Kidney capillary endothelial cell (primary cell): Measurements from ENCODE around the gene TMEM109.
A peak's percentile ranks its signal among the peaks of the same experiment; 100 is the strongest.

Experiments
- DNase-seq: peaks from one replicate; pipeline ENCODE4 v3.0.0-alpha.2; 2018; ENCODE audit warnings: low spot score

TMEM109 gene

DNA sequence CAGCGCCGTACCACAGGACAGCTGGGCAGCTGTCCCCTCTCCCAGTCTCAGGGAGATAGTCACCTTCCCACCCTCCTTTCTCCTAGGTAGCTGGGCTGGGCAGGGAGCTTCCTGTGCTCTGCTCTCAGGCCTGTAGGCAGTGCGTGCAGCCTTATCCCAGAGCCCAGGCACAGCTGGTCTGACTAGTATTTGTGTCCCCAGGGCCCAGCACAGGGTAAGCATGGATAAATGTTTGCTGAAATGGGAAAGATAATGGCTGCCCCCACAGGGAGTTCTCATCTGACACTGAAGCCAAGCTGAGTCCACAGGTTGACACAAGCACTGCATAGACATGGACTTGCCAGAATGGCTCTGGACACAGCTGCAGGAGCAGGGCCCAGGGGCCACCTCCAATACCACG, 28.3 kb downstream of the TMEM109 start:
- no peak for DNase-seq

DNA sequence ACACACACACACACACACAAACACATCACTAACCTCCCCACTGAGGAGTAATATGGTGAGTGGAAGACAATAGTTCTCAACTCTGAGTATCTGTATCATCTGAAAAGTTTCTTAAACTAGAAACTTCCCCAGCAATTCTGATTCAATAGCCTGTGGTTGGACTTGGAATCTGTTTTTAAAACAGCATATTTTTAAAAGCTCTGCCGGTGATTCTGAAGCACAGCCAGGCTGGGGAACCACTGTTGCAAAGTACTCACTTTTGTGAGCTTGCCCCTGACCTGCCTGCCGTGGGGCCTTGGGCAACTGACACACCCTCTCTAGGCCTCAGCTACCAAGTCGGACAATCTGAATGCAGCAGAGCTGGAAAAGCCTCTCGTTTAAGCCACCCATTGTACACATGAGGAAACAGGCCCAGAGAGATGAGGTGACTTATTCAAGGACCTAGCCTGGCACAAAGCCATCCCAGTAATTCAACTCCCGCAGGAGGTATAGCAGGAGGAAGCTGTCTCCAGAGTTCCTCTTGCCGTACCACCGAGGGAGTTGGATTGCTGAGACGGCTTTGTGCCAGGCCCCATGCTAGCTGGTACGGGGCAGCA, 29.1 kb downstream of the TMEM109 start:
- no peak for DNase-seq

DNA sequence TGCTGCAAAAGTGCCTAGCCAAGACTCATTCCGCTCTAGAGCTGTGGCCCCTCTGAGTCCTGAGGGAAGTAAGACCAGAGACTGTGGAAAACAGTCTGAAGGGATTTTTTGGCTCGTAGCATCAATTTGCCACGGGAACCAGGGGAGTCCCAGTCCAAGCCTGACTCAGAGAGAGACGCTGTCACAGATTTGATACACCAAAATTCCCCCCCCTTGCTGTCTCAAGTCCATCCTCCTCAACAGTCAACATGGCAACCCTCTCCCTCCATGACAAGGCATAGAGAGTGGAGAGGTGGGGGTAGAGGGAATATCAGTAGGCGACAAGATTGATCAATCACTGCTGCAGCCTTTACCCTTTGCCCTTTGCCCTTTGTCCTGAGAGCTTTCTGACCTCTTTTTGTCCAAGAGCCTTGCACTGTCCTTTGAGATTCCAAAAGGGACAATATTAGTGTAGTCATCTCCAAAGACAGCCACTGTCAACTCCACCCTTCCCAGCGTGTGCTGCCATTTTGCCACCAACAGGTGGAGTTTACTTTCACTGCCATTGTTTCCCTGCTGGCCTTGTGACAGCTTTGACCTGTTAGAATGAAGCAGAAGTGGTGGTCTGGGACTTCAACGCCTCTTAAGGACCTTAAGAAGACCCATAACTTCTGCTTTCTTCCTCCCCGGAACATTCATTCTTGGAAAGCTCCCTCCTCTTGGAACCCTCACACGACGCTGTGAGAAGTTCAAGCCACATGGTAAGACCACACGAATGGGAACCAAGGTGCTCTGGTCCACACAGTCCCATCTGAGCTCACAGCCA, 30.7 kb downstream of the TMEM109 start:
- DNase-seq = no peak

DNA sequence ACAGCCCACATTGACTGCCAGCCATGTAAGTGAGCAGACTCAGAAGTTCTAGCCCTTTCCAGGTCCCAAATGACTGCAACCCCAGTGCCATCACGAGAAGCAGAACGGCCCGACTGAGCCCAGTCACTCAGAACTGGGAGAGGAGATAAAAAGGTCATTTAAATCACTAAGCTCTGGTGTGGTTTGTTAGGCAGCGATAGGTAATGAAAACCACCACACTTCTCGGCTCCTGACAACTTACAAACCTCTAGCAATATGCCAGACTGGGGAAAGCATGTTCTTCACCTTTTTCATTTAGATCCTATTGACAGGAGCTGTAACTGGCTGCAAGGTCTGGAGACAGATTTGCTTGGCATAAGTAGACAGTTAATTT, 31.3 kb downstream of the TMEM109 start:
- no peak for DNase-seq

DNA sequence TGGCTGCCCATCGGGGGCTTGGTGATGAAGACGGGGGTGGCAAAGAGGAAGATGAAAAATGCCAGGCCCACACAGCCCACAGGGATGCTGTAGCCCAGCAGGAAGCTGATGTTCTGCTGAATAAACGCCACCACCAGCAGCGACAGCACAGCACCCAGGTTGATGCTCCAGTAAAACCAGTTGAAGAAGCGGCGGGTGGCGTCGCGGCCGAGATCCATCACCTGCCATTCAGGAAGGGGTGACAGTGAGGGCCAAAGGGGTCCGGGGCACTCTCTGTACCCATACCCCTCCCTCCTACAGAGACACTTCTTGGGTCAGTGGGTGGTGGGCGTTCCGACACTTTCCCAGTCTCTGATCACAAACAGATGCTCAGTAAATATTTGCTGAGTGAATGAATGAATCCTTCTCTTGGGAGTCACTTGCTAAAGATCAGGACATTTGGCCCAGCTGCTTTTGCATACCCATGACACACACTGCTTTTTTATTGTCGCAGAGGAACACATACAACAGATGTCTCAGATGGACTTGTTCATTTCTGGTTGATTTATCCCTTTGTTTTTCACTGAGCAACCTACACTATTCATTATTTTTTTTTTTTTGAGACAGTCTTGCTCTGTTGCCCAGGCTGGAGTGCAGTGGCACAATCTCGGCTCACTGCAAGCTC, 32.8 kb downstream of the TMEM109 start:
- DNase-seq = no peak

DNA sequence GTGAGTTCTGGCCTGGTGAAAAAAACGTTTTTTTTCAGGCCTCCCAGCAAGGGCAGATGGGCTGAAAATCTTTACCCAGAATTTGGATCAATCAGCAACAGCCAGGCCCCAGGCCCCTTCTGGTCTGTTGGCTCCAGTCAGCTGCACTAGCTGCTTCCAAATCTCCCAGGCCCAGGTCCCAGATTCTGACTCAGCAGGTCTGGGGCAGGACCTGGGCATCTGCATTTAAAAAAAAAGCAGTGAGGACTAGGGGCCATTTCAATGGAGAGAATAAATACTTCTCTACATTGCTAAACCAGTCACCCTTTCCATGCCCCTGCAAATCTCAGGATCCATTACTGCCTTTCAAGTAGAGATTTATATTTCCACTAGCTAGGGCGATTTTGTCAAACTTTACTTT, 33.7 kb downstream of the TMEM109 start:
- no peak for DNase-seq

DNA sequence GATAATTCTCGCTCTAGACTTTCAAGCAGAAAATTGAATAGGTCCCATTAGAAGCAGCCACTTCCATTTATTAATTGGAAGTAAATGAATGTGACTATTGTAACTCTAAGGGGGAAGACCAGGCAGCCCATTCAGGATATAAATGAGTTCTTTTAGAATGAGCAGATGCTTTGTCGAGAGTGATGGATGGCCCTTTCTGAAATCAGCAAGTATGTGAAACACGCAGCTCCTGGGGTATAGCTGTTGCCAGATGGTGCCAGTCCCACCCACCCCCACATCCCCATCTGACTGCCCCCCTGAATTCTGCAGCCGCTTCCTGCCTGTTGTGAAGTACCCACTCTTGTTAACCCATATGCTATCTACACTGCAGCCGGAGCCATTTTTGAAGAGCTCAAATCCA, 34.3 kb downstream of the TMEM109 start:
- DNase-seq = no peak

DNA sequence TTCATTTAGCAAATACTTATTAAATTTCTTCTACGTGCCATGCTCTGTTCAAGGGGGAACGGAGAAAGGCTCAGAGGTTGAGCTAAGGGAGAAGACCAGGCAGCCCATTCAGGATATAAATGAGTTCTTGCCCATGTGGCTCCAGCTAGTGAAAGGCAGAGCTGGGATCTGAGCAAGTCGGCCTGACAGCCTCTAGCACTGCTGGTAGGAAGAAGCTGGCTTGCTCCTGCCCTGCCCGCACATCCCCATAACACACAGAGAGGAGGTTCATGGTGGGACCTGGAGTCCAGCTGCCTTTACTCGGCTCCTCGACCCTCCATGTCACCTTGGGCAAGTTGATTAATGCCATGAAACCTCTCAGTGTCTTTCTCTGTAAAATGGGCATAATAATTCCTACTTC, 36.1 kb downstream of the TMEM109 start:
- DNase-seq = no peak

DNA sequence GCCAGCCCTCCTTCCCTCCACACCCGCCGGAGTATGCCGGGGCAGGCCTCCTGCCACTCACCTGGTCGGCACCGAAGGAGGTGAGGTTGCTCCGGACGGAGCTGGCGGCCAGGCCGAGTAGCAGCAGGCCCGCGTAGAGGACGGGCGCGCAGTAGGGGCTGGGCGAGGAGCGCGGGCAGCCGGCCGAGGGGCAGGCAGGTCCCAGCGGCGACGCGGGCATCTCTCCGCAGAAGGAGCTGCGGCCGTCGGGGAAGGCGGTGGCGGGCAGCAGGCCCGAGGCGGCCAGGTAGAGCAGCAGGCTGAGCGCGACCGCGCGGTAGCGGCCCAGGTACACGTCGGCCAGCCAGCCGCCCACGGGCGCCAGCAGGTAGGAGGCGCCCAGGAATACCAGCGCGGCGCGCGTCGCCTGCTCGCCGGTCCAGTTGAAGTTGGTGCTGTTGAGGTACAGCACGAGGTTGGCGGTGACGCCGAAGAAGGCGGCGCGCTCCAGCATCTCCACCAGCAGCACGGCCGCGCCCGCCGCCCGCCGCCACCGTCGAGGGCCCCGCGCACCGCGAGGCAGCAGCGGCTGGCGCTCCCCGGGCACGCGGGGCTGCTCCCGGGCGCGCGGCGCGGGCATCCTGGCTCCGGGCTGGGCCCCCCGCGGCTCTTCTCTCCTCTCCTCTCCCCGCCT, 37.1 kb downstream of the TMEM109 start:
- no peak for DNase-seq

DNA sequence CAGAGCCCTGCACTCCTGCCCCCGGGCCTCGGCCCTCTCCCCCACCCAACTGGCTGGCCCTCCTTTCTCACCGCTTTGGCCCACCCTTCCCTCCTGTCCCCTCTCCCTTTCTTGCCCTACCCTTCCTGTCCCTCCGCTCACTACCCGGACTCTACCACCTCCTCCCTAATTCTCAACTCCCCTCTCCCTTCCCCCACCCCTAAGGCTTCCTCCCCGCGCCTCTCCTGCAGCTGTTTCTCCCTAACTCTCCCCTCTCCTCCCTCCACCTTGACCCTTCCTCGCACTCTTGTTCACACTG, 37.6 kb downstream of the TMEM109 start:
- no peak for DNase-seq

DNA sequence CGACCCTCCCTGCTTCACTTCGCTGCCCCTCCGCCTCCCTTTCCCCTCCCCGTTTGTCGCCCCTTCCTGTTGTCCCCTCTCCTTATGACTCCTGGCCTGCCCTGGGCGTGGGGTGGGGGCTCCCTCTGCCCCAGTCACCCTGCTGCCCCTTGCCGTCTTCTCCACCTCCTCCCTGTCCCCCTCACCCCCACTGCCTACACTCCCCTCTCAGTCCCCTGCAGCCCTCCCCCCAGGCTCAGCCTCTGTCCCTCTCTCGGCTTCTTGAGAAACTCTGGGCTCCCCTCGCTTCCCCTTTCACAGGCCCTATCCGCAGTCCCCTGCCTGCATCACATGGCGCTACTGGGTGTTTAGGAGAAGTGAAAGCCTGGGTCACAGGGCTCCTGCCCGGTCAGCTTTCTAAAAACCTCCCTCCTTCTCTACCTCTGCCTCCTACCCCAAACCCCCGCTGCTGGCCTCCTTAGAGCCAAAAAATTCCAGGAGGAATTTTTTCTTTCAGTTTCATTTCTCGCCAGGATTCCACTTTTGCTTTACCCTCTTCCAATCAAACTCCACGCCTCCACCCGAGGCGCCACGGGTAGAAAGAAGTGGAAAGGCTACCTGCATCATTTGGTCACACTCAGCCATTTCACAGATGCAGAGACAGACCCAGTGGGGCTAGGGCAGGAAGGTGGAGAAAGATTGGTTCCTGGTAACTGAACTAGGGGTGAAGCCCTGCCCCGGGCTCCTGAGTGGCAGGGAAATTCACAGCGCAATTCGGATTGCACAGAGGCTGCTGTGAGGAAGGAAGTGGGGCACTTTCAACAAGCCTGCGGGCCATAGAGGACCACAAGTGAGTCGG, 38.2 kb downstream of the TMEM109 start, which contains the start of gene SLC15A3:
SLC15A3 (minus strand) TSS at position 273 of the 838 bp plus-strand sequence. CDS start 625 bp downstream, outside the sequence.
- peak; percentile 12 for DNase-seq

DNA sequence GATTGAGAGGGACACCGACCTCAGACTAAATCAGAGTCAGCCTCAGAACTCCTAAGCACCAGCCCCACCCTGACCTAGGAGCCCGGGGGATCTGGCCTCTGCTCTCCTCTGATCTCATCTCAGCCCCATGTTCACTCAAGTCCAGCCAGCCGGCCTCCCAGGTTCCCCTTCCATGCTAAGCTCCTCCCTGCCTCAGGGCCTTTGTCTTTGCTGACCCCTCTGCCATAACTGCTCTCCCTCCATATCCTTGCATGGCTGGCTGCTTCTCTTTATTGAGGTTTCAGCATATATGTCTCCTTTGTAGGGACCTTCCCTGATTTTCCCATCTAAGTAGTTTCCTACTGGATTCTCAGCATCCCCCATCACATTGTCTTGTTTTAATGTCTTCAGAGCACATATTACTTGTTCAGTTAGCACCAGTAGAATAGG, 38.8 kb downstream of the TMEM109 start:
- DNase-seq = no peak

DNA sequence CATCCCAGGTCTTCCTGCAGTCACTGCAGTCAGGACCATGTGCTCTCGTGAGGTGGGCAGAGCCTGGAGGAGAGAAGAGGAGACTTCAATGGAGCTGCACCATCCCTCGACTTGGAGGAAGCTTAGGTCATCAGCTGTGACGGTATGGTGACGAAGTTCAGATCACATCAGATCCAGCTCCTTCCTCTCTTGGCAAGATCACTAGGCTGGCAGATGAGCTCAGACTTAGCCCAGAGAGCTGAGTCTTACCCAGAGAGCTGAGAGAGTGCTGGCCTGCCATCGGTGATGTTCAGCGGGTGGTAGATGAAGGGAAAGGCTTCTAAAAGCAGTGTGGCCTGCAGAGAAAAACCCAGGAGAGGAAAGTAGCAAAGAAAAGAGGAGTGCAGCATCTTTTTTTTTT, 39.8 kb downstream of the TMEM109 start:
- peak; percentile 72 for DNase-seq

DNA sequence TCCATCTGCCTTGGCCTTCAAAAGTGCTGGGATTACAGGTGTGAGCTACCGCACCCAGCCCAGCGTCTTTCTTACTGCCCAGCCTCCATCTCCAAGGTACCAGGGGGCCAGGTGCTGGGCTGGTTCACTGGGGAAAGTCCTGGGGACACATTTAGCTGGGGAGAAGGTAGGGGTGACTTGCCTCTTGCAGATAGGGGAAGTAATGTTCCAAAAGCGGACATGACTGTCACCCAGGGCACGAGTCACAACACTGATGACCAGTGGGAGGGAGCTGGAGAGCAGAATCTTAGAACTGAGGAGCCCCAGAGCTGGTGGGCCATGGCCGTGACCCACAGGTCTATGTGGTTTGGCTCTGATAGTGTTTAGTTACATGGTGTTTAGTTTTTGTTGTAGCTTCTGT, 40.5 kb downstream of the TMEM109 start:
- DNase-seq = no peak

DNA sequence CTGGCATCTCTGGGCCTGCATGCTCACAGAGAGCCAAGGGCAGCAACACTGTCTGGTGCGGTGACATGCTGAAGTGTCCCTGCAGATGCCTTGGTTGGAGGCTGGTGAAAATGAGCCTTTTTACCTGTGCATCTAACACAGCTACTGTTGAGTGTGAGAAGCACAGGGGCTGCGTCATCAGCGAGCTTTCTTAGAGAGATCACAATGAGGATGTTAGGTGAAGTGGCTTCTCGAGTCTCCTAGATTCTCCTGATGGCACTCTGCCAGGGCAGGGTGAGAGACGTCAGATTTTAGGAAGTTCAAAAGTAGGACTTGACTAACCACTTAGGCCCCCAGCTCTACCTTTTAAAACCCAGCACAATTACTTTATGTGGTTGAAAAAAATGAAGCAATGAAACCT, 41.6 kb downstream of the TMEM109 start:
- no peak for DNase-seq

DNA sequence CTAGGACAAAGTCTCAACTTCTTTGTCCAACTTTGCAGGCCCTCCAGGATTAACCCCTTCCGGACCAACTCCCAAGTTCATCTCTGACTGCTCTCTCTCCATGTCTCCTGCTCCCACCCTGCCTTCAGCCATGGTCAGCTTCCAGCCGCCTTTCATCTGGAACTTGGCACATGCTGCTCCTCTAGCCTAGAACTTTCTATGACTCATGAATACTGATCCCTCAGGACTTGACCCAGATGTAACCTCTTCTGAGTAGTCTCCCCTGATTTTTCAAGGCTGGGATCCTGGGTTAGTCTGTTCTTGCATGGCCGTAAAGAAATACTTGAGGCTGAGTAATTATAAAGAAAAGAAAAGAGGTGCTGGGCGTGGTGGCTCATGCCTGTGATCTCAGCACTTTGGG, 43.2 kb downstream of the TMEM109 start:
- no peak for DNase-seq

DNA sequence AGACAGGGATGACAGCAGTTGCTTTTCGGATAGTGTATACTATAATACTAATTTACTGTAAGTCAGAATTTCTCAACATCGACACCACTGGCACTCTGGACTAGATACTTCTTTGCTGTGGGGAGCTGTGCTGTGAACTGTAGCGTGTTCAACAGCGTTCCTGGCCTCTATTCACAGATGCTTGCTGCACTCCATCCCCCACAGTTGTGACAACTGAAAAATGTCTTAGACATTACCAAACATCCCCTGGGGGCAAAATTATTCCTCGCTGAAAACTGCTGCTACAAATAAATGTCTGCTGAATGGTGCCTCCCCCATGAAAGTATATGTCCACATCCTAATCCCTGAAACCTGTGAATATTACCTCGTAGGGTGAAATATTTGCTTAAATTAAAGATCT, 45.5 kb downstream of the TMEM109 start:
- DNase-seq = no peak

DNA sequence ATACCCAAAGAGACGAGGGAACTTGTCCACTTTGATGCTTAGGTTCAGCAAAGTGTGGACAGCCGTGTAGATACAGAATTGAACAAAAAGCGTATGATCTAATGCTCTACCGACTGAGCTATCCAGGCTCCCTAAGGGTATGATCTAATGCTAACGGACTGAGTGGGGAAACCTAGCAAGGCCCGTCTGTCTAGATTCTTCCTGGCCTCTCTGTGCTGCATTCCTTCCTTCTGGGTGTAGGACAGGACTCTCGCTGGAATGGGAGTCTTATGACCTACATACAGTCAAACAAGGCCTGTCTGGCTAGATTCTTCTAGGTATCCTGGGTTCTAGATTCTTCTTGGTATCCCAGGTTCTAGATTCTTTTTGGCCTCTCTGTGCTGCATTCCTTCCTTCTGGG, 46.4 kb downstream of the TMEM109 start:
- no peak for DNase-seq

DNA sequence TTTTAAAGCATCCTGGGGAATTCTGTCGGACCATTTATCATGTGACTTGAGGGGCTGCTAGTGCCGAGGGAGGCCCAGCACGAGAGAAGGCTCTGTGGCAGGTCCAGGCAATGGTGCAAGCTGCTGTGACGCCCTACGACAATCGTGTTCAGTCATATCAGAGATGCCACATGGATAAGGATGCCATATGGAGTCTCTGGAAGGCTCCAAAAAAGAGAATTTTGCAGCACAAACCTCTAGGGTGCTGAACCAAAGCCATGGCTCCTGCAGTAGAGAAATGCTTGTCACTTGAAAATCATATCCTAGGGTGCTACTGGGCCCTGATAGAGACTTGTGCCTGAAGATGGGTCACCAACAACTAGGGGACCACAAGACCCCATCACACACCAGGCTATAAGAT, 50.8 kb downstream of the TMEM109 start:
- DNase-seq = no peak

DNA sequence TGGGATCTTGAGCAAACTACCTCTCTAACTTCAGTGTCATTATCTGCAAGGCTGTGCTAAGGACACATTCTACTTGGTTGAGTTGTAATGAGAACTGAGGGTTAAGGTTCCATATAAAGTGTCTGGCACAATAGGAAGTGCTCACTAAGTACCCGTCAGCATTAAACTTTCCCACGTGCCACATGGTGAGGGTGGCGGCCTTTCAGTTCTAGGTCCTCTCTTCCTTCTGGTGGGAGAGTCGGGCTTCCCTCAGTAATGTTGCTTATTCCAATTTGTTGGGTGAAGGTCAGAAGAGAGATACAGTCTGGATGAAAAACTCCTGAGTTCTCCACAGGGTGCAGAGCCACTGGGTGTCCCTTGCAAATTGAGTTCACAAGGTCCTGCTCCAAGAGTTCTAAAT, 52.9 kb downstream of the TMEM109 start:
- DNase-seq = no peak

DNA sequence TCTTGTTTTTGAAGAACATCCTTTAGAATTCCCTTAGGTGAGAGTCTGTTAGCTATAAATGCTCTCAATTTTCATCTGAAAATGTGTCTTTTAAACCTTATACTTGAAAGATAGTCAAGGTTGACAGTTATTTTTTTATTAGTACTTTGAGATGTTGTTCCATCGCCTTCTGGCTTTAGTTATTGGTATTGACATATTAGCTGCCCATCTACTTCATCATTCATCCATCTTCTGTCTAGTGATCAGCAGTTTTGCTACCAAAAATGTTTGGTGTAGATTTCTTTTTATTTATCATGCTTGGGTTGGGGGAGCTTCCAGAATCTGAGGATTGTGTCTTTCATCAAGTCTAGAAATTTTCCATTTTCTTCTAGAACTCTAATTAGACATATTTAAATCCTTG, 54.3 kb downstream of the TMEM109 start:
- DNase-seq = no peak

DNA sequence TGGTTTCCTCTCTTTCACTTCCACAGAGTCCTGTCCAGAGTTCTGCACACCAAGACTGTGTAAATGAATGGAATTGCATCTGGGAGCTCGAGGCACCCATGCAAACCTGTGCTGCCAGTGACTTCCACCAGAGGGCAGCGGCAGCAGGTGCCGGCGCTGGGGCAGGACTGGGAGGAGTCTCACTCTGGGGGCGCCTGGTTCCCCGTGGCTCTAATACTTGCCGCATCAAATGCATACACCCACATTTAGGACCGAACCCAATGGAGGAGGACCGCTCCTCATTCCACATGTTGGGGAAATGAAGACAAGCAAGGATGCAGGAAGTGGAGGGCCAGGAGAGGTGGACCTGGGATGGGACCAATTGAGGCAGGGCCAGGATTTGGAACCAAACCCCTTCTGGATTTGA, 56.4 kb downstream of the TMEM109 start:
- DNase-seq = peak; percentile 47
